Testis (tissue), 3 donors: Measurements from ENCODE around the gene SLC41A1. TPM values are rescaled to one million over a fixed set of nuclear protein-coding genes. Genes with fewer than 3 reads are reported as not detected.

Source experiments
- DNase-seq: peaks from one replicate; pipeline ENCODE4 v3.0.0-alpha.2; 2019
- H3K27ac ChIP-seq, 2 donors: fragments of 200-600 bp; sonication (generic); one replicate each; pipeline ENCODE4 v1.5.1; 2019
- H3K27me3 ChIP-seq: fragments of 200-600 bp; sonication (generic); one replicate; pipeline ENCODE4 v1.5.1; 2019
- H3K36me3 ChIP-seq: fragments of 200-600 bp; sonication (generic); one replicate; pipeline ENCODE4 v1.5.1; 2017; ENCODE audit warnings: low read depth; ENCODE audit errors: missing control alignments
- H3K4me1 ChIP-seq: fragments of 200-600 bp; sonication (generic); one replicate; pipeline ENCODE4 v1.5.1; 2019
- H3K4me3 ChIP-seq, 2 donors: fragments of 200-600 bp; sonication (generic); one replicate each; pipeline ENCODE4 v1.5.1; 2017 to 2019
- H3K9me3 ChIP-seq: fragments of 200-600 bp; sonication (generic); one replicate; pipeline ENCODE4 v1.5.1; 2017
- POLR2A ChIP-seq: fragments of 450-650 bp; IDR thresholded peaks from one replicate; pipeline ENCODE4 v1.6.1; 2017; ENCODE audit warnings: antibody characterized with exemption, mild to moderate bottlenecking, moderate library complexity
- WGBS, 2 donors: methylation state at CpG; one replicate each; pipeline ENCODE4 v1.1.5; 2018; 5-methylcytosine and 5-hydroxymethylcytosine counted together
- intact Hi-C: fragments of 100-400 bp; cut with DNase I; formaldehyde crosslinking; loops from one replicate; pipeline ENCODE4 v1.15.1; 2023; ENCODE audit warnings: low total_unique reads
- polyA plus RNA-seq: library from polyadenylated mRNA; stranded (reverse); fragments of 350-450 nt; fragmentation: Illumina TruSeq; extraction: RNeasy Lipid Tissue Mini Kit (QIAGEN cat#74804); gene quantifications from one replicate; pipeline ENCODE4 v1.2.3, GENCODE V29; 2014; ENCODE audit warnings: low read depth, low replicate concordance; ENCODE audit not compliant: insufficient read depth
- total RNA-seq, 2 donors: library from RNA; depleted of rRNA; stranded (reverse); fragments of >200 nt; gene quantifications; one replicate each; pipeline ENCODE4 v1.2.3, GENCODE V29; 2016
- TF ChIP-seq, protein P1 (sequence below), 3 experiments: fragments of 450-650 bp in 2 of 3; fragments of 200-600 bp in 1 of 3; sonication (generic) in 1 of 3; IDR thresholded peaks; one replicate each; pipeline ENCODE4 v1.5.1; 2016 to 2019; ENCODE audit warnings: antibody characterized with exemption in 3 of 3, mild to moderate bottlenecking in 2 of 3, moderate library complexity in 1 of 3

Gene SLC41A1
- total and polyA plus RNA-seq, 3 donors from 2014 or later: 94.7 to 137 (median 122) TPM

DNA sequence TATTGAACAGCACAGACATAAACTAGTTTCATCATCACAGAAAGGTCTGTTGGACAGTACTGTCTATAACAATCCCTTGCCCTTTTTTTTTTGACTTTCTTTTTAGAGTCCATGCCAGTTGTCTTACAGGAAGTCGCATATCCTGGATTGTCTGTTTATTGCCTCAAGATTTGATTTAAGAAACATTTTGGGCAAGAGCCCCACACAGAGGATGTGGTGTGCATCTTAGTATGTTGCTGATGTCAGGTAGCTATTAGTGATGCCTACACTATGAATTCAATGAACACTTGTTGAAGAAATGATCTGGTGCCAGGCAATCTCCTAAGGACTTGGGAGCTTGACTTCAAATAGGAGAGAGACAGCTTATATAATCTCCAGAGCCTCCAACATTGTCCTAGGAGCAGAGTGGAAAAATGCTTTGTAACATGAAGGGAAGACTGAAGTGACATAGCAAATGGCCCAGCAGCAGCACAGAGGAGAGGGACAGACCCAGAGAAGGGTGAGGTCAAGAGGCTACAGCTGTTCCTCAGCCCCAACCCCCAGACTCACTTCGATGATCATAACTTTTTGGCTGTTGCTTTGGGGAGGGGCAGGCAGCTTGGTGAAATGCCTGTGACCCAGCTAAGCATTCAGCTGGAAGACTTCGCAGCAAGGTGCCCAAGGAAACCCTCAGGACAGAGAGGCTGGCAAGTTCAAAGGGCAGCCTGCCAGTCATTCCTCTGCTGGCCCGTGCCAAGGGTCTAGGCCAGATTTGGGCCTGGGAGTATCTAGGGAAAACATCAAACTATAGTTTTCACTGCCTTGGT lies 30.2 kb downstream of the SLC41A1 start:
- Histone ChIP-seq H3K36me3 (no peaks in the 10 kb centered on the region), H3K4me3 (no peak overlapping the region), H3K9me3 (no peaks in the 10 kb centered on the region), H3K27ac (no peak overlapping the region), H3K27me3 (no peaks in the 10 kb centered on the region), H3K4me1 (no peaks in the 10 kb centered on the region)
- WGBS, 2 donors: 85 to 86% methylated on average over 4 of the region's 4 CpGs
- TF ChIP-seq POLR2A: no peak
- TF ChIP-seq, protein P1, sequence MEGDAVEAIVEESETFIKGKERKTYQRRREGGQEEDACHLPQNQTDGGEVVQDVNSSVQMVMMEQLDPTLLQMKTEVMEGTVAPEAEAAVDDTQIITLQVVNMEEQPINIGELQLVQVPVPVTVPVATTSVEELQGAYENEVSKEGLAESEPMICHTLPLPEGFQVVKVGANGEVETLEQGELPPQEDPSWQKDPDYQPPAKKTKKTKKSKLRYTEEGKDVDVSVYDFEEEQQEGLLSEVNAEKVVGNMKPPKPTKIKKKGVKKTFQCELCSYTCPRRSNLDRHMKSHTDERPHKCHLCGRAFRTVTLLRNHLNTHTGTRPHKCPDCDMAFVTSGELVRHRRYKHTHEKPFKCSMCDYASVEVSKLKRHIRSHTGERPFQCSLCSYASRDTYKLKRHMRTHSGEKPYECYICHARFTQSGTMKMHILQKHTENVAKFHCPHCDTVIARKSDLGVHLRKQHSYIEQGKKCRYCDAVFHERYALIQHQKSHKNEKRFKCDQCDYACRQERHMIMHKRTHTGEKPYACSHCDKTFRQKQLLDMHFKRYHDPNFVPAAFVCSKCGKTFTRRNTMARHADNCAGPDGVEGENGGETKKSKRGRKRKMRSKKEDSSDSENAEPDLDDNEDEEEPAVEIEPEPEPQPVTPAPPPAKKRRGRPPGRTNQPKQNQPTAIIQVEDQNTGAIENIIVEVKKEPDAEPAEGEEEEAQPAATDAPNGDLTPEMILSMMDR (IDR thresholded peaks at IDR 0.05): no peak
- DNase-seq: no peak
- intact Hi-C loops: no loop called here

DNA sequence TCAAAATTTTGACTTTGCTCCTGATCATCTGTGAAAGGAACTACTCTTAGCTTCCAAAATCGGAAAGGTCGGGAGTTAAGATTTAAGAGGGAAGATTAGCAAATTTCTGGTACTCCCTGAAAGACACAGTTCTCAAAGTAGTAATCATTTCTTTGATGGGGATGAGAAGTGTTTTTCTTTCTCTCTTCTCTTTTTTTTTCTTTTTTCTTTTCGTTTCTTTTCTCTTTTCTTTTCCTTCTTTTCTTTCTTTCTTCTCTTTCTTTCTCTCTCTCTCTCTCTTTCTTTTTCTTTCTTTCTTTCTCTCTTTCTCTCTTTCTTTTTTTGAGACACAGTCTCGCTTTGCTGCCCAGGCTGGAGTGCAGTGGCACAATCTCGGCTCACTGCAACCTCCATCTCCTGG lies 32.7 kb downstream of the SLC41A1 start:
- Histone ChIP-seq H3K36me3 (no peaks in the 10 kb centered on the region), H3K9me3 (no peaks in the 10 kb centered on the region), H3K4me1 (no peaks in the 10 kb centered on the region), H3K27ac (no peak overlapping the region), H3K27me3 (no peaks in the 10 kb centered on the region), H3K4me3 (no peak overlapping the region)
- WGBS, 2 donors: 88 to 89% methylated on average over 5 of the region's 5 CpGs
- no peak for DNase-seq
- no peak for TF ChIP-seq POLR2A
- TF ChIP-seq, protein P1 (IDR thresholded peaks at IDR 0.05): no peak
- intact Hi-C loops: no loop called here

DNA sequence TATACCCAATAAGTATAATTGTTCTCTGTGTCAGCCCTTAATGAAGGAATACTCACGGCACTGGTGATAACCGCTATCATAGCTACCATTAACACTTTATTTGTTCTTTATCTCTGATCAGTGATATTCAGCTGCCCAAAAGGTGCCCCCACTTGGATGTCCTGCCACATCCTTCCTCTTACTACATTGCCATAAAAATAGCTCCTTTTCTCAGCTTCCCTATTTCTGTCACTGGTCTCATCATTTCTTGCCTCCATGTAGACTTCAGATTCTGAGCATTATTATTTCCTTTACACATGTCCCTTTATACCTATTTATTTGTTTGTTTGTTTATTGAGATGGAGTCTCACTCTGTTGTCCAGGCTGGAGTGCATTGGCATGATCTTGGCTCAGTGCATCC lies 35.0 kb downstream of the SLC41A1 start:
- 84 to 86% methylated on average over 2 of the region's 2 CpGs for WGBS, 2 donors
- H3K9me3 ChIP-seq: no peaks in the 10 kb centered on the region
- TF ChIP-seq, protein P1 (IDR thresholded peaks at IDR 0.05): no peak
- no peak for TF ChIP-seq POLR2A

DNA sequence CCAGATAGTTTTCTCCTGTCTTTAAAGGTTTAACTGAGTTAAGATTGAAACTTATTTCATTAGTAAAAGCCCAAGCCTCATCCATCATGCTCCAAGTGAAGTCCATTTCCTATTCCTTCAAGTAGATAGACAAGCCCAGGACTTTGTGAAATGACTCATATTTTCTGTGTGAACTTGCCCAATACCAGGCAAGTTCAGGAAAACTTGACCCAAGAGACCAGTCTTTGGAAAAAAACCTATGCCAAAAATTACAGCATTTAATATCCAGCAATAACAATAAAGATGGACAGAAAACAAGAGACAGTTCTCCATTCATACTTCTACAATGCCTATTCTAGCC lies 37.3 kb downstream of the SLC41A1 start:
- TF ChIP-seq, protein P1 (IDR thresholded peaks at IDR 0.05): no peak
- TF ChIP-seq POLR2A: no peak
- Histone ChIP-seq H3K27me3 (no peaks in the 10 kb centered on the region), H3K36me3 (no peaks in the 10 kb centered on the region), H3K9me3 (no peaks in the 10 kb centered on the region), H3K27ac (no peak overlapping the region), H3K4me3 (peak overlapping the region in 1 of 2 donors; percentile 80), H3K4me1 (peaks cover 3% of the 10 kb centered on the region)
- DNase-seq: no peak
- intact Hi-C loops: no loop called here

More for the DNA sequence above, 35.0 kb downstream of the SLC41A1 start:
- no peak for DNase-seq
- intact Hi-C loops: no loop called here
- Histone ChIP-seq H3K4me3 (no peak overlapping the region), H3K36me3 (no peaks in the 10 kb centered on the region), H3K4me1 (peaks cover 3% of the 10 kb centered on the region), H3K27ac (no peak overlapping the region), H3K27me3 (no peaks in the 10 kb centered on the region)
